Endothelial cell (in vitro differentiated cells): ENCODE results near the gene GALNT9. TPM values are rescaled to one million over a fixed set of nuclear protein-coding genes. Genes with fewer than 3 reads are reported as not detected.

Experiments used
- DNase-seq: peaks from one replicate; pipeline ENCODE4 v3.0.0; 2021; ENCODE audit warnings: low spot score
- H3K27ac Mint-ChIP-seq: one replicate; pipeline ENCODE4 v1.8.0; 2021; ENCODE audit warnings: mixed read lengths, inconsistent platforms; ENCODE audit not compliant: unreplicated experiment
- H3K27me3 Mint-ChIP-seq: one replicate; pipeline ENCODE4 v1.8.0; 2021; ENCODE audit warnings: mild to moderate bottlenecking, moderate library complexity, mixed read lengths, inconsistent platforms; ENCODE audit not compliant: unreplicated experiment
- H3K36me3 Mint-ChIP-seq: one replicate; pipeline ENCODE4 v1.8.0; 2021; ENCODE audit warnings: mild to moderate bottlenecking, low read depth, mixed read lengths, inconsistent platforms; ENCODE audit not compliant: unreplicated experiment
- H3K4me1 Mint-ChIP-seq: one replicate; pipeline ENCODE4 v1.8.0; 2021; ENCODE audit warnings: mild to moderate bottlenecking, mixed read lengths, inconsistent platforms; ENCODE audit not compliant: unreplicated experiment
- H3K4me3 Mint-ChIP-seq: one replicate; pipeline ENCODE4 v1.8.0; 2021; ENCODE audit warnings: mild to moderate bottlenecking, mixed read lengths, inconsistent platforms; ENCODE audit not compliant: unreplicated experiment
- H3K9me3 Mint-ChIP-seq: one replicate; pipeline ENCODE4 v1.8.0; 2021; ENCODE audit warnings: mixed read lengths, inconsistent platforms; ENCODE audit not compliant: unreplicated experiment
- CTCF ChIP-seq: fragments of 200-600 bp; sonication (generic); IDR thresholded peaks from one replicate; pipeline ENCODE4 v1.5.0; 2021; ENCODE audit warnings: antibody characterized with exemption; ENCODE audit not compliant: unreplicated experiment
- total RNA-seq: library from RNA; stranded (reverse); fragmentation: NEBNext Ultra II Directional; extraction: Animal tissue kit (Norgen Biotek cat#: 25700); gene quantifications from one replicate; pipeline ENCODE4 v1.2.1, GENCODE V29; 2021; ENCODE audit not compliant: unreplicated experiment

The GALNT9 gene
- total RNA-seq, 1 donor from 2014 or later, result not detected

GRCh38 chr12:132182711-132183365, 146.6 kb downstream of the GALNT9 start:
- no peak for DNase-seq
- no peak for TF ChIP-seq CTCF
- Mint-ChIP-seq H3K27me3 (peaks cover 9% of the 10 kb centered on the region), H3K9me3 (no peaks in the 10 kb centered on the region), H3K36me3 (peaks cover 6% of the 10 kb centered on the region), H3K27ac (no peak overlapping the region), H3K4me3 (no peak overlapping the region), H3K4me1 (peaks cover 11% of the 10 kb centered on the region)

GRCh38 chr12:132182206-132182710, 147.1 kb downstream of the GALNT9 start:
- no peak for DNase-seq
- no peak overlapping the region for H3K4me3 Mint-ChIP-seq
- peaks cover 9% of the 10 kb centered on the region for H3K27me3 Mint-ChIP-seq
- TF ChIP-seq CTCF, result no peak
- H3K4me1 Mint-ChIP-seq, result peaks cover 11% of the 10 kb centered on the region
- H3K36me3 Mint-ChIP-seq, result peaks cover 6% of the 10 kb centered on the region
- no peak overlapping the region for H3K27ac Mint-ChIP-seq
- H3K9me3 Mint-ChIP-seq, result no peaks in the 10 kb centered on the region

GRCh38 chr12:132181570-132182200, 147.7 kb downstream of the GALNT9 start:
- TF ChIP-seq CTCF, result no peak
- Mint-ChIP-seq H3K4me1 (peaks cover 11% of the 10 kb centered on the region), H3K4me3 (peak overlapping the region; percentile 12), H3K27ac (no peak overlapping the region), H3K27me3 (peaks cover 9% of the 10 kb centered on the region), H3K36me3 (peaks cover 6% of the 10 kb centered on the region), H3K9me3 (no peaks in the 10 kb centered on the region)
- no peak for DNase-seq

GRCh38 chr12:132180648-132181546, 148.5 kb downstream of the GALNT9 start:
- no peak overlapping the region for H3K27ac Mint-ChIP-seq
- peaks cover 9% of the 10 kb centered on the region for H3K27me3 Mint-ChIP-seq
- no peak for DNase-seq
- no peak overlapping the region for H3K4me3 Mint-ChIP-seq
- H3K9me3 Mint-ChIP-seq, result no peaks in the 10 kb centered on the region
- TF ChIP-seq CTCF, result no peak
- H3K4me1 Mint-ChIP-seq, result peaks cover 8% of the 10 kb centered on the region
- peaks cover 6% of the 10 kb centered on the region for H3K36me3 Mint-ChIP-seq
